HL-60/S4 treated with retinoic acid at 250 ng/mL for 4 days and 3 days (cell line): ENCODE measurements around the gene MSH3.
"Not testable (repeated sequence)": the region's sequence is repeated elsewhere in the genome, so short reads cannot be mapped to it uniquely, and the experiment has no call there.

Experiments
- in situ Hi-C: fragments of 300-500 bp; cut with MboI; formaldehyde crosslinking; loops from 2 replicates; pipeline ENCODE4 v1.7.0; 2022; ENCODE audit warnings: low sequenced_read_pairs

Gene MSH3

GRCh38 chr5:80747922-80748321 is 93.5 kb downstream of the MSH3 start:
- in situ Hi-C loops, result no loop called here

GRCh38 chr5:80752427-80752826 is 98.0 kb downstream of the MSH3 start:
- in situ Hi-C loops, result no loop called here

DNA sequence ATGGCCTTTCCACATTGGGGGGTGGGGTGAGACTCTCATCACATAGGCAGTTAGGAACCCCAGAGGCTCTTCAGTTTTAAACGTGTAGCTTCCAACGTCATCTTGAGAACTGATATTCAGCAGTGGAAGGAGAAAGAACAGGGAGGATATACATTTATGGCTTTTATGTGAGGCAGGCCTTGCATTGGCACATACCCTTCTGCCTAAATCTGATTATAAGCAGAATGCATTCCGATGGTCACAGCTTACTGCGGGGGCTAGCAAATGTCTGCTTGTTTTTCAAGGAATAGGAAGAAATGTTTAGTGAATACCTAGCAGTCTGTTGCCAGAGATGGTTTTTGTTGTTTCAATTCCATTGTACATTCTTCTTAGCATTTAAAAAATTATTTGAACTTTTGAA is 99.3 kb downstream of the MSH3 start:
- in situ Hi-C loops, result no loop called here

DNA sequence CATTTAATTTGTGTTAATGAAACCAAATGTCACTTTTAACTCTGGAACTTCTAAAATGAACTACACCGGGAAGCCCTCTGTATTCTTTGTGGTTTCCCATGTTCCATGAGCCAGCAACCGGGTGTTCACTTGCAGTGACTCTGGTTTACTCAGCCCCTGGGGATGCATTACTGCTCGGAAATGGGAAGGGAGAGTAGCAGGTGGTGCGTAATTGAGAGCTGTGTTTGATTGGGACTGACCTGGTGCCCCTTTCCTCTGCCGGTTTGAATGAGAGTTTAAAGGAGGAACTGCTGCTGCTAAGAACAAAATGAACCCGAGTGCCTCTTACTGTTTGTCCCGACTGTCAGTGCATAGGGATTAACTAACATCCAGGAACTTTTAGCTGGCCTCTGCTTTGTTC is 100.4 kb downstream of the MSH3 start:
- in situ Hi-C loops, result no loop called here

GRCh38 chr5:80755626-80756025 is 101.2 kb downstream of the MSH3 start:
- in situ Hi-C loops, result no loop called here

- in situ Hi-C loops, result no loop called here
Observed at GRCh38 chr5:80756292-80756691, 101.8 kb downstream of the MSH3 start.

DNA sequence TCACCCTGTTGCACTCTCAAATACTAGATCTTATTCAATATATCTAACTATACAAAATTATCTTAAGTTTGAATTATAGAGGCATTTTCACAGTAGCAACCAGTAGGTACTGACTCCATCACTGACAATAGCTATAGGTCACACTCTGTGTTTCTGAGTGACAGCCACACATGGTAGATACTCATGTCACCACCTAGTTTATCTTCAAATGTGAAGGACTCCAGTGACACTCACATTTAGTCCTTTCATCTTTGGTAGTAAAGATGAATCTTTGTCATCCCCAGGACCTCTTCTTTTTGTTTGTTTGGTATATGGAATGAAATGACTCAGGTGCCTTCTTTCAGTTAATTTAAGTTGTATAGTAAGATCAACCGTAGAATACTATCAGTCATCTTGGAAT is 102.8 kb downstream of the MSH3 start:
- in situ Hi-C loops, result no loop called here

DNA sequence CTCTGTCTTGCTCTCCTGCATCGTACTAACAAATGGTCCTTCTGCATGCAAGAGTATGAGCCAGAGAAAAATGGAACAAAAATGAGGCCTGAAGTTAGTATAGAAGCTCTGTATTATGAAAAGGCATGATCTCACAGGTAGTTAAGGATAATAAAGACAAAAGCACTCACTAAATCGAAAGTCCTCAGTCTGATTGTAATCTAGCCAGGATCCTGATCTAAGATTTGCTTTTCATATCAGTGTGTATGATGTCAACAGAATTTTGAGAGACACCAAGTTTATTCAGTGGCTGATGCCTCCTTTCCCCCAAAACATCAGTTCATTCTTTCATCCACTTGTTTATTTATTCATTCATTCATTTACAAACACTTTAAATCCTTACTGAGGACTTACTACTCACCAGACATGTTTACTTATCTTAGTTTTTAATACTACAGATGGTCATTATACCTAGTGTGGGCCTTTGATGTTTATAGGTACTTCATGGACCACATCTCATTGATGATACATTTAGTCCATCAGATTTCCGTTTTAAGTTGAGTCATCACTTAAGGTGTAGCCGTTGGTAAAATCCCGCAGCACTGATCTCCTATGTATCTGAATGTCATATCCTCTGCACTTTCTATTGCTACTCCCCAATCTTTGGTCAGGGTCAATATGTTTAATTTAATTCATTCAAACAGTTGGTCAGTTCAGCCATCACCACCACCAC is 105.6 kb downstream of the MSH3 start:
- in situ Hi-C loops, result no loop called here

GRCh38 chr5:80760680-80761079 is 106.2 kb downstream of the MSH3 start:
- in situ Hi-C loops, result no loop called here

DNA sequence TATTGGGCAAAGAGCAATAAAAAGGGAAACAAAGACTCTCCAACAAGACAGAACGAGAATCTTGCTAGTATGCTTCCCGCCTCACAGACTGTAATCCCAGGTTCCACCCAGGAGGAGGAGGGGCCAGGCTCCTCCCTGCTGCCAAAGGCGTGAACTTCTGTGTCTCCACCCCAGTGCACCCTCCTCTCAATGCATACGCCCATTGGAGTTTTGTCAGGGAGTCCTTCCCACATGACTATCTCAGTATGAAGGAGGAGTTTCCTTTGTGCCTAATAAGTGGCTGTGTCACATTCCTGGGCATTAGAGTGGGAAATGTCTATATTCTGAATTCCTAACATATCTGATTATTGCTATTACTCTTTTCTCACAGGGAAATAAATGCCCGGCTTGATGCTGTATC is 106.7 kb downstream of the MSH3 start:
- in situ Hi-C loops, result no loop called here

- in situ Hi-C loops, result no loop called here
Observed at GRCh38 chr5:80761966-80762365, 107.5 kb downstream of the MSH3 start.

- in situ Hi-C loops, result no loop called here
Observed at GRCh38 chr5:80762573-80762972, 108.1 kb downstream of the MSH3 start.

GRCh38 chr5:80763211-80763610 is 108.8 kb downstream of the MSH3 start:
- in situ Hi-C loops, result no loop called here

- in situ Hi-C loops, result no loop called here
Observed at GRCh38 chr5:80763873-80764647, 109.6 kb downstream of the MSH3 start.

DNA sequence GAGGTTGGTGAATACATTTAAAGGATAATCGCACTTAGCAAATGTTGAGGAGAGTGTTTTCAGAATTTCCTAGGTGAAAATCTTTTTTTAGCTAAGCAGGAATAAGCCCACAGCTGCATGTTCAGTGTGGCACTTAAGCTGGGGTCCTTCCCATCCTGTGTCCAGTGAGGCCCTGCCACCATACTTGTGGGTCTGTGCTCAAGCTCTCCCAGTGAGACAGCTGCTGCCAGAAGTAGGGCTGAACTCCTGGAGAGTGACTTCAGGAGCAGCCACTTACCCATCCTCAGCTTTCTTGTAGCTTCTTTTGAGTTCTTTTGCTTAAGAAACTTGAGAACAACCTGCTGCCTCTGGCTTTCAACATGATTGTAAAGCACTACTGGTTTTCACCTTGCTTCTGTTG is 110.3 kb downstream of the MSH3 start:
- in situ Hi-C loops, result no loop called here

DNA sequence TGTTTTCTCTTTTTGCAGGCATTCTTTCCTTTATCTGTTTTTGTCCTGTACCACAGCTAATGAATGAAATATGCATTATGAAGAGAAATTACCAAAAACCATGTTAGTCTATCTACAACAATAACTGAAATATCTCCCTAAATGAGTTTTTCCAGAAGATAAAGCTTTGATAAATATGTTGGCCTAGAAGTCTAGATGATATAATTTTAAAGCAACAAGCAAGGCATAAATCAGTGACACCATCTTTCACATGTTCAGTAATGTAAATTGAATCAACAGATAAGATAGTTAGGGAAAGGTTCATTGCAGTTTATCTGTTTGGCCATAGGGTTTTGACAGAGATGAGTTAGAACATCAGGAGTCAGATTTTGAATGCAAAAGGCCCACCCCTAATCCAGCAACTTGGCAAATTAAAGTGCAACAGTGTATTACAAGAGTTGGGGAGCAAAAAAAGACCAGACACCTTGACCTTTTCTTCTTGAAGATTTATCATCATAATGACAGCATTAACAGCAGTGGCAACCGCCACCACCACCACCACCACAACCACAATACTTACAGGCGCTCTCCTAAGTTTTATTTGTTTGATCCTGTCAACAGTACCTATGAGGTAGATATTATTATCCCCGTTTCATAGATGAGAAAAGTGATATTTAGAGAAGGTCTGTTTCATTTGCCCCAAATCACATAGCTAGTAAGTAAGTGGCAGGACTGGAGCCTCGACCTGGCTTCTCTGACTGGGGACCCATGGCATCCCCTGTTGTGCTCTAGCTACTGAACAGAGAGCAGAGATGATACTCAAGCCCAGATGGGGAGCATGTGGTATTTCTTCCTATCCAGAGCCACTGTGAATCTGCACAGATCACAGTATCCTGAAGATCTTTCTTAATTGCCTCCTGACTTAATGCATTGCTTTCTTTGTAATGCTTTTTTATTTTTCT is 123.2 kb downstream of the MSH3 start:
- in situ Hi-C loops, result no loop called here

DNA sequence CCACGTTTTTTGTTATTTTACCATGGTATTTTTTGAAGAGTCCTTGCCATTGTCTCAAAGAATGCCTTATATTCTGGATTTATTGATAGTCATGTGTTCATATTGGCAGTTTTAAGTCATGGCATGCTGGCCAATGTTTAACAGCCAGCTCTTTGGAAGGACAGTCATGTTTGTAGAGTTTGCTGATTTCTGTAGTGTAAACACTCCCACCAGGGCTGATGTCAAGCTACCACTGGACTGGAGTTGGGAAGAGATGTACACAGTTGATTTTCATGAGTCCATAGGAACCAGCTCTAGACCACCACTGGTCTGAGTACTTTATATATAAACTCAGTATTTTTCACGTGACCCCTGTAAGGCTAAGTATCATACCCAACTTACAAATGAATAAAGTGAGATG is 125.6 kb downstream of the MSH3 start:
- in situ Hi-C loops, result no loop called here

- in situ Hi-C loops, result no loop called here
Observed at GRCh38 chr5:80780761-80781285, 126.4 kb downstream of the MSH3 start.

DNA sequence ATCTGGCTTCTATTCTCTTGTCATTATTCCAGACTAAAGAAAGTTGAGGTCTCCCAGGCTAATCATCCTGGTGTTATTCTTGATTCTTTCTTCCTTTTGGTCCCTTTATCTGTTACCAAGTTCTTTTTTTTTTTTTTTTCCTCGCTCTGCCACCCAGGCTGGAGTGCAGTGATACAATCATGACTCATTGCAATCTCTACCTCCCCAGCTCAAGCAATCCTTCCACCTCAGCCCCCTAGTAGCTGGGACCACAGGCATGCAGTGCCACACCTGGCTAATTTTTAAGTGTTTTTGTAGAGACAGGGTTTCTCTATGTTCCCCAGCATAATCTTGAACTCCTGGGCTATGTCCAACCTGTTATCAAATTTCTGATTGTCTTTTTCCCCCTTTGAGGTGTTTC is 126.9 kb downstream of the MSH3 start:
- in situ Hi-C loops, result no loop called here

DNA sequence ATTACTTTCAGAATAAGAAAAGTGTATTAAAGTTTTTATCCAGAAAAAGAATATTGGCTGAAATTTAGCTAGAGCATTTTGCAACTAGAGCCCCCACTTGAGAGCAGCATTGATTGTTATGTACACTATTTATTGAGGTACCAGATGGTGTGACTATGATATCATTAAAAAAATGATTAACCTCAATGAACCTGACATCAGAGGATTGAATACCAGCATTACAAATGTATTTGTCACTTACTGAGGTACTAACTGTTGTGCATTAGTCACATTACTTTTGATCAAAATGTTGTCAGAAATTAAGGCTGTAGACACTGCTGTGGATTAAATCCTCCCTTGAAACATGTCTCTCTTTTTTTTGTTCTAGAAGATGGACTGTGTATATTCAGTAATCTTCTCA is 128.2 kb downstream of the MSH3 start:
- in situ Hi-C loops, result no loop called here

GRCh38 chr5:80783751-80784150 is 129.3 kb downstream of the MSH3 start:
- in situ Hi-C loops, result not testable (repeated sequence)
